GM12874 (cell line): ENCODE measurements around the gene PKP1.

Source experiments
- CTCF ChIP-seq: IDR thresholded peaks from 2 replicates; pipeline ENCODE4 v1.5.1; 2011; ENCODE audit warnings: low read depth, mild to moderate bottlenecking, control low read depth, low read length, moderate library complexity; ENCODE audit not compliant: insufficient read depth

The PKP1 gene

GRCh38 chr1:201371792-201372191 lies 88.5 kb downstream of the PKP1 start:
- TF ChIP-seq CTCF, result no peak

- TF ChIP-seq CTCF, result no peak
Measured at GRCh38 chr1:201374364-201374763, 91.1 kb downstream of the PKP1 start.

GRCh38 chr1:201375169-201375568 lies 91.9 kb downstream of the PKP1 start:
- TF ChIP-seq CTCF, result no peak

- TF ChIP-seq CTCF, result no peak
Measured at GRCh38 chr1:201376107-201376463, 92.8 kb downstream of the PKP1 start.

GRCh38 chr1:201376464-201377374 lies 93.4 kb downstream of the PKP1 start:
- TF ChIP-seq CTCF, result peak; percentile 88

- no peak for TF ChIP-seq CTCF
Measured at GRCh38 chr1:201377611-201378092, 94.3 kb downstream of the PKP1 start, which contains the start of gene TNNT2. TSS of gene TNNT2 (minus strand) at chr1:201377680. CDS start at chr1:201373254, 4,426 bp downstream.

GRCh38 chr1:201378804-201379203 lies 95.5 kb downstream of the PKP1 start:
- TF ChIP-seq CTCF, result no peak
